ENCODE results near the gene SEPTIN1. TPM values are rescaled to one million over a fixed set of nuclear protein-coding genes. Genes with fewer than 3 reads are reported as not detected.

Gene SEPTIN1
- total RNA-seq, 4 donors from 2014 or later: 1.2 to 7.1 (median 2.7) TPM

DNA sequence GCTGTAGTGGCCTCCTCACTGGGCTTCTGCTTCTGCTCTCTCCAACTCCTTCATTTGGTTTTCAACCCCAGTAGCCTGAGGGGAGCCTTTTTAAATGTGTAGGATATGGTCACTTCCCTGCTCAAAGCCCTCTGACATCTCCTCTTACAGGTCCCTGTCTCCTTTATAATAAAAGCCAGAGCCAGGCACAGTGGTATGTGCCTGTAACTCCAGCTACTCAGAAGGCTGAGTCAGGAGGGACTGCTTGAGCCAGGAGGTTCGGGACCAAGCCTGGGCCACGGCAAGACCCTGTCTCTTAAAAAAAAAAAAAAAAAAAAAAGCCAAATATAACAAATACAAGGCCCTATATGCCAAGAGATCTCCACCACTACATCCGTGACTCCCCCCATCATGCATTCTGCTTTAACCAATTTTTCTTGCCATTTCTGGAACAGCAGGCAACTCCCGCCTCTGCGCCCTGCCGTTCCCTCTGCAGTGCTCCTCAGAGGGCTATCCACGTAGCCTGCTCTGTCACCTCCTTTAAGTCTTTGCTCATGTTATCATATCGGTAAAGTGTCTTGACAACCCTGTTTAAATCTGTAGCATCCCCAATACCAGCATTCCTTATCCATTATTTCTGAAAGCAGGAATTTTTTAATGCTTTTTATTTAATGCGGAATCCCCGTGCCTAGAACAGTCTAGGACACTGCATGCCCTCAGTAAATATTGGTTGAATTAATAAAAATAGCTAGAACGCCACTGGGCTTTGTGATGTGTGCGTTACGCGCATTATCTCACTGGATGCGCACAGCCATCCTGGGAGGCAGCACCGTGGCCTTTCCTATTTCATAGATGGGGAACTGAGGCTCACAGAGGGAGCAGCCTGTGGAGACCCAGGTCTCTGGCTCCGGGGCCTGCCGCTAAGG is 34.5 kb upstream of the SEPTIN1 start:
- Histone ChIP-seq H3K27ac (peak overlapping the region; percentile 79 to 88 (median 88)), H3K9me3 (no peaks in the 10 kb centered on the region), H3K4me3 (peak overlapping the region; percentile 52 to 91 (median 60)), H3K27me3 (no peaks in the 10 kb centered on the region), H3K36me3 (peaks cover 0 to 28% (median 2%) of the 10 kb centered on the region in 3 donors), H3K4me1 (peaks cover 3 to 26% (median 16%) of the 10 kb centered on the region in 3 donors)
- TF ChIP-seq, protein P1, sequence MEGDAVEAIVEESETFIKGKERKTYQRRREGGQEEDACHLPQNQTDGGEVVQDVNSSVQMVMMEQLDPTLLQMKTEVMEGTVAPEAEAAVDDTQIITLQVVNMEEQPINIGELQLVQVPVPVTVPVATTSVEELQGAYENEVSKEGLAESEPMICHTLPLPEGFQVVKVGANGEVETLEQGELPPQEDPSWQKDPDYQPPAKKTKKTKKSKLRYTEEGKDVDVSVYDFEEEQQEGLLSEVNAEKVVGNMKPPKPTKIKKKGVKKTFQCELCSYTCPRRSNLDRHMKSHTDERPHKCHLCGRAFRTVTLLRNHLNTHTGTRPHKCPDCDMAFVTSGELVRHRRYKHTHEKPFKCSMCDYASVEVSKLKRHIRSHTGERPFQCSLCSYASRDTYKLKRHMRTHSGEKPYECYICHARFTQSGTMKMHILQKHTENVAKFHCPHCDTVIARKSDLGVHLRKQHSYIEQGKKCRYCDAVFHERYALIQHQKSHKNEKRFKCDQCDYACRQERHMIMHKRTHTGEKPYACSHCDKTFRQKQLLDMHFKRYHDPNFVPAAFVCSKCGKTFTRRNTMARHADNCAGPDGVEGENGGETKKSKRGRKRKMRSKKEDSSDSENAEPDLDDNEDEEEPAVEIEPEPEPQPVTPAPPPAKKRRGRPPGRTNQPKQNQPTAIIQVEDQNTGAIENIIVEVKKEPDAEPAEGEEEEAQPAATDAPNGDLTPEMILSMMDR (IDR thresholded peaks at IDR 0.05): no peak
- TF ChIP-seq POLR2A (IDR thresholded peaks at IDR 0.05): no peak
- intact Hi-C loops (cut with DNase I): no loop called here
- 63 to 69% methylated on average over 15 to 16 of the region's 18 CpGs for WGBS, 2 donors
- no peak for DNase-seq

DNA sequence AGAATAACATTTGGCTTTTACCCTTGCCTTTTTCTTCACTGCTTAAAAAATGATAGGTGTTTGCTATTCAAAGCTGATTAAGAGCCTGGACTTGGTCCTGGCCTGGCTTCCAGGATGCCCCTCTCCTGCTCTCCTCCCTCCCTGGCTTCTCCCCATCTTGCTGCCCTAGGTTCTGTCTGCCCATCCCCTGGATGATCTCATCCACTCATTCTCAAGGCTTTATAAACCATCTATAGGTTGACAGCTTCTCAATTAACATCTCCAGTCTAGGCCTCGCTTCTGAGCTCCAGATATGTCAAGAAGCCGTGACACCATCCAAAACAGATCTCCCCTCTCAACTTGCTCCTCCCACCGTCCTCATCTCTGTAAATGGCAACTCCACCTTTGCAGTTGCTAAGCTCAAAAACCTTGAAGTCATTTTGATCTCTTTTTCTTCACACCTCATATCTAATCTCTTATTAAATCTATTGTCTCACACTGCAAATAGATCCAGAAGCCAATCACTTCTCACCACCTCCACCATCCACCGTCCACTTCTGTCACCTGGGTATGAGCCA is 33.8 kb upstream of the SEPTIN1 start:
- Histone ChIP-seq H3K4me3 (no peak overlapping the region), H3K36me3 (peaks cover 0 to 28% (median 0%) of the 10 kb centered on the region in 3 donors), H3K9me3 (no peaks in the 10 kb centered on the region), H3K27ac (no peak overlapping the region), H3K27me3 (no peaks in the 10 kb centered on the region), H3K4me1 (peaks cover 3 to 26% (median 16%) of the 10 kb centered on the region in 3 donors)
- DNase-seq: no peak
- TF ChIP-seq POLR2A (IDR thresholded peaks at IDR 0.05): no peak
- TF ChIP-seq, protein P1 (IDR thresholded peaks at IDR 0.05): no peak
- intact Hi-C loops (cut with DNase I): no loop called here
- 93 to 97% methylated on average over 4 of the region's 4 CpGs for WGBS, 2 donors

DNA sequence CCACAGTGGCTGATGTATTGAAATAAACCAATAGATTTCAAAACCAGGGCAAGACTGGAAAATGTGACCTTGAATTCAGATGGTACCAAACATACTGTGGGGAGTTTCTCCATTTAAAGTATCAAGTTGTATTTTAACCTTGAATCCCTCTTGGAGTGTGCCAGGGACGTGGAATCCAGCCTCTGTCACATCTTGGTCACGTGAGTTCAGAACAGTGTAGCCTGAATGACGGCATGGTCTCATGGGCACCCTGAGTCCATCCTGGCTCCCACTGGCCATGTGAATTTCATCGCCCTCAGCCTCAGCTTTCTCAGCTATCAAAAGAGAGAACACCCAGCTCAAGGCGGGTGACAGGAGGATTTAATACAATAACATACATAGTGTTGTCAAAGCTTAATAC is 31.8 kb upstream of the SEPTIN1 start:
- 72 to 82% methylated on average over 5 of the region's 5 CpGs for WGBS, 2 donors
- H3K9me3 ChIP-seq: no peaks in the 10 kb centered on the region
- TF ChIP-seq, protein P1 (IDR thresholded peaks at IDR 0.05): no peak
- no peak for TF ChIP-seq POLR2A (IDR thresholded peaks at IDR 0.05)
- intact Hi-C loops (cut with DNase I): no loop called here
- peaks cover 0 to 21% (median 0%) of the 10 kb centered on the region in 3 donors for H3K36me3 ChIP-seq
- H3K4me3 ChIP-seq: no peak overlapping the region
- no peak for DNase-seq
- H3K27me3 ChIP-seq: no peaks in the 10 kb centered on the region
- peak overlapping the region in 1 of 4 donors; percentile 29 for H3K27ac ChIP-seq
- peaks cover 11 to 34% (median 21%) of the 10 kb centered on the region in 3 donors for H3K4me1 ChIP-seq

DNA sequence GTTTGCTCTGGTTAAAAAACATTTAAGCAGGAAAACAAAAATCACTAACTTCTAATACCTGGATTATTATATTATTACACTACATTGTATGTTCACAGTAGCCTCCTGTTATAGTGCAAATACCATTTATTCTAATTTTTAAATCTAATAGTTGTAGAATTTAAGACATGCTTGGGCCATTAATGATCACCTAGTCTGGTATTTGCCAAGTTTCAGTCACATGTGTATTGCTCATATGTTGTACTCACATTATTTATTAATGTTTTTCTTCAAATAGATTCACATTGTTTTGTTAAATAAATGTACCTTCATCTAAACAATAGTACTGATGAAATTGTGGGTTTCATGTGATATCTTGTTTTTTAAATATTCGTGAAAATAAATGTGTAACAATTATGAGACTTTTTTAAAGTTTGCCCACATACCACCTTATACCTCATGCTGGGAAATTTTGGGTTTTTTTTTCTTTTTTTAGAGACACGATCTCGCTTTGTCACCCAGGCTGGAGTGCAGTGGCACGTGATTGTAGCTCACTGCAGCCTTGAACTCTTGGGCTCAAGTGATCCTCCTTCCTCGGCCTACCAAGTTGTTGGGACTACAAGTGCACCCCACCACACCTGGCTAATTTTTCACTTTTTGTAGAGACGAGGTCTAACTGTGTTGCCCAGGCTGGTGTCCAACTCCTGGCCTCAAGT is 30.9 kb upstream of the SEPTIN1 start:
- intact Hi-C loops (cut with DNase I): no loop called here
- Histone ChIP-seq H3K9me3 (no peaks in the 10 kb centered on the region), H3K27ac (no peak overlapping the region), H3K36me3 (peaks cover 0 to 21% (median 0%) of the 10 kb centered on the region in 3 donors), H3K4me3 (no peak overlapping the region), H3K4me1 (peaks cover 17 to 35% (median 18%) of the 10 kb centered on the region in 3 donors), H3K27me3 (no peaks in the 10 kb centered on the region)
- 84 to 85% methylated on average over 6 of the region's 6 CpGs for whole genome bisulfite sequencing, 2 donors
- DNase-seq: no peak
- TF ChIP-seq POLR2A (IDR thresholded peaks at IDR 0.05): no peak
- TF ChIP-seq, protein P1 (IDR thresholded peaks at IDR 0.05): no peak

Data from esophagus squamous epithelium (tissue), 5 donors.